GM06990 (cell line): ENCODE results near the gene AMPH.

Experiments used
- DNase-seq: peaks from one replicate; pipeline ENCODE4 v3.0.0-alpha.2; 2011; ENCODE audit not compliant: insufficient read length; ENCODE audit errors: extremely low read depth
- H3K27me3 ChIP-seq: replicated peaks from 2 replicates; pipeline ENCODE4 v1.6.0; 2011; ENCODE audit warnings: low read length; ENCODE audit not compliant: control insufficient read depth, insufficient read depth
- H3K36me3 ChIP-seq: 2 replicates; pipeline ENCODE4 v1.5.1; 2011; ENCODE audit warnings: low read length; ENCODE audit not compliant: control insufficient read depth, insufficient read depth
- H3K4me3 ChIP-seq: replicated peaks from 2 replicates; pipeline ENCODE4 v1.5.1; 2011; ENCODE audit warnings: low read depth, mild to moderate bottlenecking, control low read depth, low read length
- TF ChIP-seq, protein P1 (sequence below): IDR thresholded peaks from 2 replicates; pipeline ENCODE4 v1.5.1; 2011; ENCODE audit warnings: low read length, control low read depth, mild to moderate bottlenecking, inconsistent platforms; ENCODE audit not compliant: insufficient read depth, poor library complexity, severe bottlenecking

Gene AMPH

DNA sequence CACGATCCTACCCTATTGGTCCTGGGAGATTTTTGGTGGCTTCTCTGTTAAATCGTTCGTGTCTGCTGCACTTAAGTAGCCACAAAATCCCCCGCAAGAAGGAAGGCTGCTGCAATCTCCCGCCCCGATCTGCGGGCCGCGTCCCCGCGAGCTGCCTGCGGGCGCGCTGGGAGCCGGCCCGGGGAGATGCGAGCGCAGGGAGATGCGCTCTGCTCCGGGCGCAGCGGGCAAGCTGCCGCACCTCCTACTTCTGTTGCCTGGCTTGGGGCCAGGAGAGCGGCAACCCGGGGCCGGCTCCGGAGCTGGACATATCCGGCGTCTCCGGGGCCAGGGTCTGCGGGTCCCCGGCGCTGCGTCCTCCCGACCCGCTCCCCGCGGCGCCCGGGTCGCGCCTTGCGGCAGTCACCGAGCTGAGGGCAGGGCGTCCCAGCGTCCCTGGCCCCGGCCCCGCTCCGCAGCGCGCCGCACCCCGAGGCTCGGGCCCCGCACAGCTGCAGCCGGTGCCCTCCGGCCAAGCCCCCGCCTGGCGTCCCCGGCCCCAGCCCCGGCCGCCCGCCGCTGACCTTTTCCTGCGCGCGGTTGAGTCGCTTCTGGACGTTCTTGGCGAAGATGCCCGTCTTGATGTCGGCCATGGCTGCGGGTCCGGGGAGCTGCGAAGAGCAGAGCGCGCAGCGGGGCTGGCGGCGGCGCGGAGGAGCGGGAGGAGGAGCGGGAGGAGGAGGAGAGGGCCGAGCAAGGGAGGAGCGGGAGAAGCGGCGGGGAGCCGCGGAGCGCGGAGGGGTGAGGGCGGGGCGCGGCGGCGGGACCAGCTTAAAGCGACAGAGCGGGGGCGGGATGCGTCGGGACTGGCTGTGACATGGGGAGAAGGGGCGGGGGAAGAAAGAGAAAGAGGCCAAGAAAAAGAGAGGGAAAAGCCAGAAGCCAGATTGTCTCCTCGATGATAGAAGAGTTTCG is at the start of gene AMPH:
Gene AMPH, minus strand, starts transcription at position 654 of the 954 bp plus-strand sequence. Its CDS starts 22 bp downstream, at position 632.
- no peaks in the 10 kb centered on the region; the same call in 1 of the 2 replicates for H3K27me3 ChIP-seq
- H3K36me3 ChIP-seq, result no peaks in the 10 kb centered on the region
- H3K4me3 ChIP-seq, result no peak within 1 kb of the TSS
- DNase-seq, result no peak
- TF ChIP-seq, protein P1, sequence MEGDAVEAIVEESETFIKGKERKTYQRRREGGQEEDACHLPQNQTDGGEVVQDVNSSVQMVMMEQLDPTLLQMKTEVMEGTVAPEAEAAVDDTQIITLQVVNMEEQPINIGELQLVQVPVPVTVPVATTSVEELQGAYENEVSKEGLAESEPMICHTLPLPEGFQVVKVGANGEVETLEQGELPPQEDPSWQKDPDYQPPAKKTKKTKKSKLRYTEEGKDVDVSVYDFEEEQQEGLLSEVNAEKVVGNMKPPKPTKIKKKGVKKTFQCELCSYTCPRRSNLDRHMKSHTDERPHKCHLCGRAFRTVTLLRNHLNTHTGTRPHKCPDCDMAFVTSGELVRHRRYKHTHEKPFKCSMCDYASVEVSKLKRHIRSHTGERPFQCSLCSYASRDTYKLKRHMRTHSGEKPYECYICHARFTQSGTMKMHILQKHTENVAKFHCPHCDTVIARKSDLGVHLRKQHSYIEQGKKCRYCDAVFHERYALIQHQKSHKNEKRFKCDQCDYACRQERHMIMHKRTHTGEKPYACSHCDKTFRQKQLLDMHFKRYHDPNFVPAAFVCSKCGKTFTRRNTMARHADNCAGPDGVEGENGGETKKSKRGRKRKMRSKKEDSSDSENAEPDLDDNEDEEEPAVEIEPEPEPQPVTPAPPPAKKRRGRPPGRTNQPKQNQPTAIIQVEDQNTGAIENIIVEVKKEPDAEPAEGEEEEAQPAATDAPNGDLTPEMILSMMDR, result no peak

DNA sequence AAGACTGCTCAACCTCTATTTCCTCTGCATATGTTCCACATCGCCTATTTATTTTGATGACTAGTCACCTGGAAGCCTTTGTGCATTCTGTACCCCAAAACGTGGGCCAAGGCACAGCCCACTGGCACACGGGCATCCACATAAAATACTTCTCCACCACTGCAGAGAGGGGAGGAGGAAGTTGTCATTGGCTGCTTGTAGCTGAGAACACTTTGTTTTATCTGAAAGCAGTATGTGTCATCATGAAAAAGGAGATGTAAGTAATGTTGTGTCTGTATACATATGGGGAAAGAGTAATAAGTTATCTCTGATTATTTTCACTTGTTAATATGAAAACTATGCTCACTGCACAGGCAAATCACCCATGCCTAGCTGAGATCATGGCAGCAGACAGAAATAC is 48.2 kb upstream of the AMPH start:
- TF ChIP-seq, protein P1, result no peak
- DNase-seq, result no peak

DNA sequence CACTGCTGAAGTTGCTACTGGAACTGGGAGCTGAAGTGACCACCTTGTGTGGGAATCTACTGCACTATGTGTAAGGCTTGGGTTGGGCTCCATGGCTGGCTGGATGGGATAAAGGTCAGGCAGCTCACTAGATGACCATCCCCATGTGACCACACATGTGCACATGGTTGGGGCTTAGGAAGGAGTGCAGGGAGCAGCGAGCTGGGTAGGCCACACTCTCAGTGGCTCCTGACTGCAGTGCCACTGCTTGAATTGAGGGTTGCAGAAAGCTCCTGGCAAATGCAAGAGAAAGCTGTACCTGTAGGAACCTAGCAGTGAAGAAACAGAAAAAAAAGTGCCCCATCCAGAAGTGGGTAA is 47.5 kb upstream of the AMPH start:
- Histone ChIP-seq H3K36me3 (no peaks in the 10 kb centered on the region), H3K4me3 (no peak overlapping the region), H3K27me3 (peaks cover 3% of the 10 kb centered on the region)
- DNase-seq, result no peak
- TF ChIP-seq, protein P1, result no peak

More for the DNA sequence above, 48.2 kb upstream of the AMPH start:
- no peak overlapping the region for H3K4me3 ChIP-seq
- H3K36me3 ChIP-seq, result no peaks in the 10 kb centered on the region
- H3K27me3 ChIP-seq, result peaks cover 3% of the 10 kb centered on the region

DNA sequence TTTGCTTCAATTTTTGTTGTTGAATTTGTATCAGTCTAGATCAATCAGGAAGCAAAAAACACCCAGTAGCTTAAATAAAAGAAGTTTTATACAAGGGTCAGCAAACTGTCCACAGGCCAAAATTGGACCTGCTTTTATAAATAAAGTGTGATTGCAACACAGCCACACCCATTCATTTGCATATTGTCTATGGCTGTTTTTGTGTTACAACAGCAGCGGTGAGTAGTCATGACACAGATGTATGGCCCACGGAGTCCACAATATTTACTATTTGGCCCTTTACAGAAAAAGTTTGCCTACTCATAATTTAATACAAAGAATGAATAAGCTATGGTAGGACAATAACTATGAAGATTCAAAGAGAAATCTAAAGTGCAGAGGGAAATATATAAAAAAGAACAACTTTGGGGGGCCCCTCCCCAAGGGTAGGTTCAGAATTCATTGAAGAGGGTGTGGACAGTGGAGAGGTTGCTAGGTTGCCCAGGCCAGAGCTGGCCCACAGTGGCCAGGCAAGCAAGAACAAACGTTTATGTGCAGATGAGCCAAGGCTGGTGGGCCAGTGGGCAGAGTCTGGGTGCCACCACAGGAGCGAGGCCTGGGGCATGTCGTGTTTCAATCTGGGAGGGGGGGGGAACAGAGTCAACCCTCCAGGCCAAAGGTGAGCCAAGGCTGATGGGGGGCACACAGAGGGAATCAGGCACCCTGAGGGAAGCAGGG is 47.0 kb upstream of the AMPH start:
- Histone ChIP-seq H3K36me3 (no peaks in the 10 kb centered on the region), H3K27me3 (peaks cover 3% of the 10 kb centered on the region), H3K4me3 (no peak overlapping the region)
- DNase-seq, result no peak
- TF ChIP-seq, protein P1, result no peak

DNA sequence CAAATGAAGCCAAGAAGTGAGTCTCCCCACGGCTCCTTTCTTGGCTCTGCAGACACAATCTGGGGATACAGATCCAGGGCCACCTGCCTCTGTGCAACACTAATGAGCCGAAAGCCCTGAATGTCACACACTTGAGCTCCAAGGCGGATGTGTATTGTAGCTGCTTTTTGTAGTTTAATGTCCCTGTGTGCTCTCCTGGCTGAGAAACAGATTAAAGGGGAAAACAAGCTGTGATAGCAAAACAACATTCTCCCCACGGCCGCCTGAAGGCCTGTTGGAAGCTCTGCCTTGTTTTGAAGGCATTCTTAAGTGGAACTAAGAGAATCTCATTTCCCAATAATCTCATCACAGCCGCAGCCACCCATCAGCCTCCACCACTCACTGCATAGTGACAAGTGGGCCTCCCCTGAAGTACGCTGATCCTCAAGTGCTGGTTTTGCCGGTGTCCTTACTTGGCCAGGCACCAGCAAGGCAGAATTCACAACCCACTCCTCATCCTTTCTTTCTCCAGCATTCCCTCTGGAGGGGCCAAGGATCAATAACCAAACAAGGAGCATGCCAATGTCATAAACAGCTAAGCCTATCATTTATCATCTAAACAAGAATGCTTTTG is 44.4 kb upstream of the AMPH start:
- H3K27me3 ChIP-seq, result no peaks in the 10 kb centered on the region; the same call in none of the 2 replicates
- DNase-seq, result no peak
- no peaks in the 10 kb centered on the region for H3K36me3 ChIP-seq
- TF ChIP-seq, protein P1, result no peak
- H3K4me3 ChIP-seq, result no peak overlapping the region
